OCI-LY3 (cell line): Measurements from ENCODE around the gene TXK.

Experiments used
- CTCF ChIP-seq: fragments of 200-600, 300-600 bp; sonication (generic); IDR thresholded peaks from 2 replicates; pipeline ENCODE4 v1.5.1; 2014; ENCODE audit warnings: antibody characterized with exemption, low read length, low read depth
- EZH2phosphoT487 ChIP-seq: fragments of 200-600 bp; shearing (Covaris generic); IDR thresholded peaks from 2 replicates; pipeline ENCODE4 v1.6.1; 2018; ENCODE audit warnings: antibody characterized with exemption, mixed run types, low read depth

GRCh38 chr4:48175806-48176205 lies 41.8 kb upstream of the TXK start:
- TF ChIP-seq CTCF (no peak), EZH2phosphoT487 (no peak)
